Endothelial cell of umbilical vein (primary cell): ENCODE data around the gene PKP4. TPM values are rescaled to one million over a fixed set of nuclear protein-coding genes. Genes with fewer than 3 reads are reported as not detected.

Experiments used
- BruUV-seq: library from RNA; stranded (reverse); fragments of 400-500 nt; replicated peaks from 2 replicates; lab custom pipeline; 2021; lab: Mats Ljungman, UMichigan
- CTCF ChIA-PET: fragments of 300-600, 350-600 bp; sonication (Branson Sonifier 250); formaldehyde crosslinking; loops from one replicate; lab custom pipeline; 2021; ENCODE audit warnings: antibody characterized with exemption, inconsistent platforms; lab: Charles Lee
- POLR2A ChIA-PET: fragments of 300-600, 350-600 bp; sonication (Branson Sonifier 250); formaldehyde crosslinking; loops from one replicate; lab custom pipeline; 2021; ENCODE audit warnings: antibody characterized with exemption, inconsistent platforms; lab: Charles Lee
- DNase-seq: peaks from one replicate; pipeline ENCODE4 v3.0.0-alpha.2; 2011; ENCODE audit warnings: low read depth, low spot score
- FAIRE-seq: peaks from 2 replicates; lab custom pipeline; 2011; peaks lifted over from hg19 to GRCh38; lab: Jason Lieb, UNC
- H2AFZ ChIP-seq: 2 replicates; pipeline ENCODE4 v1.6.0; 2012; ENCODE audit warnings: low read depth, low read length, control low read depth, inconsistent platforms
- H3K27ac ChIP-seq: 2 replicates; pipeline ENCODE4 v1.5.1; 2011; ENCODE audit warnings: low read depth, mild to moderate bottlenecking, control low read depth, low read length, moderate library complexity; ENCODE audit not compliant: insufficient read depth
- H3K27me3 ChIP-seq, 2 experiments: 2 replicates each; pipeline versions ENCODE4 v1.6.0 to v1.6.1; 2011; ENCODE audit warnings: low read length in 2 of 2, mixed read lengths in 1 of 2; ENCODE audit not compliant: control insufficient read depth in 2 of 2, insufficient read depth in 2 of 2
- H3K36me3 ChIP-seq, 2 experiments: 2 replicates in 1 of 2; 3 replicates in 1 of 2; pipeline ENCODE4 v1.5.1; 2011; ENCODE audit warnings: low read length in 2 of 2, mild to moderate bottlenecking in 1 of 2, moderate library complexity in 1 of 2; ENCODE audit not compliant: control insufficient read depth in 2 of 2, insufficient read depth in 2 of 2; ENCODE audit errors: extremely low read depth in 1 of 2
- H3K4me1 ChIP-seq: 3 replicates; pipeline ENCODE4 v1.5.1; 2011; ENCODE audit warnings: mild to moderate bottlenecking, low read length; ENCODE audit not compliant: control insufficient read depth, insufficient read depth; ENCODE audit errors: extremely low read depth
- H3K4me2 ChIP-seq: 2 replicates; pipeline ENCODE4 v1.6.1; 2011; ENCODE audit warnings: low read length, control low read depth, mixed read lengths; ENCODE audit not compliant: insufficient read depth
- H3K4me3 ChIP-seq, 3 experiments: fragments of 200-600 bp in 1 of 3; sonication (generic), shearing (Covaris generic) in 1 of 3; replicated peaks in 1 of 3; 2 replicates each; pipeline ENCODE4 v1.5.1; 2011 to 2016; ENCODE audit warnings: control low read depth in 3 of 3, low read length in 3 of 3, mild to moderate bottlenecking in 2 of 3, inconsistent platforms in 1 of 3, low read depth in 1 of 3, moderate library complexity in 1 of 3; ENCODE audit not compliant: insufficient read depth in 1 of 3
- H3K79me2 ChIP-seq: 2 replicates; pipeline ENCODE4 v1.6.0; 2012; ENCODE audit warnings: low read length, inconsistent platforms; ENCODE audit not compliant: control insufficient read depth, insufficient read depth
- H3K9ac ChIP-seq: replicated peaks from 2 replicates; pipeline ENCODE3; 2011; ENCODE audit warnings: low read length, control low read depth; ENCODE audit not compliant: insufficient read depth; ENCODE audit errors: extremely low read depth
- H3K9me1 ChIP-seq: replicated peaks from 3 replicates; pipeline ENCODE4 v1.6.0; 2011; ENCODE audit warnings: mild to moderate bottlenecking, low read length; ENCODE audit not compliant: control insufficient read depth, insufficient read depth; ENCODE audit errors: extremely low read depth
- H3K9me3 ChIP-seq: replicated peaks from 2 replicates; pipeline ENCODE4 v1.5.1; 2012; ENCODE audit warnings: low read length, inconsistent platforms; ENCODE audit not compliant: control insufficient read depth, insufficient read depth
- H4K20me1 ChIP-seq: replicated peaks from 2 replicates; pipeline ENCODE3; 2011; ENCODE audit warnings: mild to moderate bottlenecking, low read length; ENCODE audit not compliant: control insufficient read depth, insufficient read depth; ENCODE audit errors: extremely low read depth
- CTCF ChIP-seq, 2 donors: IDR thresholded peaks; 1 replicate in 1 of 2; 2 replicates in 1 of 2; pipeline ENCODE4 v1.5.1; 2011; ENCODE audit warnings: low read length in 2 of 2, mild to moderate bottlenecking in 2 of 2, moderate library complexity in 2 of 2, control low read depth in 1 of 2, inconsistent platforms in 1 of 2, low read depth in 1 of 2; ENCODE audit not compliant: insufficient read depth in 1 of 2; ENCODE audit errors: extremely low read depth in 1 of 2
- EZH2 ChIP-seq: IDR thresholded peaks from 2 replicates; pipeline ENCODE4 v1.6.1; 2012; ENCODE audit warnings: borderline replicate concordance, low read depth, mild to moderate bottlenecking, moderate library complexity, low read length, inconsistent platforms; ENCODE audit not compliant: severe bottlenecking
- FOS ChIP-seq: IDR thresholded peaks from 2 replicates; pipeline ENCODE4 v1.6.1; 2011; ENCODE audit warnings: mild to moderate bottlenecking, low read length, moderate library complexity, borderline replicate concordance; ENCODE audit not compliant: insufficient read depth
- GATA2 ChIP-seq: IDR thresholded peaks from 2 replicates; pipeline ENCODE4 v1.7.0; 2011; ENCODE audit warnings: low read depth, mild to moderate bottlenecking, moderate library complexity, mixed read lengths, low read length; ENCODE audit not compliant: insufficient read length, insufficient read depth
- JUN ChIP-seq: IDR thresholded peaks from 2 replicates; pipeline ENCODE4 v1.6.1; 2011; ENCODE audit warnings: borderline replicate concordance, low read depth; ENCODE audit not compliant: insufficient read length, insufficient read depth
- MAX ChIP-seq: IDR thresholded peaks from 2 replicates; pipeline ENCODE4 v1.6.1; 2011; ENCODE audit not compliant: insufficient read depth, insufficient read length
- MYC ChIP-seq: IDR thresholded peaks from one replicate; pipeline ENCODE4 v1.6.1; 2011; ENCODE audit warnings: mild to moderate bottlenecking, low read depth, low read length
- POLR2A ChIP-seq: IDR thresholded peaks from 2 replicates; pipeline ENCODE4 v1.6.1; 2012; ENCODE audit warnings: low read depth, mild to moderate bottlenecking, control low read depth, low read length
- POLR2AphosphoS5 ChIP-seq: IDR thresholded peaks from 2 replicates; pipeline ENCODE4 v1.6.1; 2012; ENCODE audit warnings: low read depth, mild to moderate bottlenecking, control low read depth, low read length, moderate library complexity; ENCODE audit not compliant: insufficient read depth
- dilution Hi-C: fragments of 300-500 bp; cut with MboI; formaldehyde crosslinking; loops from one replicate; pipeline ENCODE4 v1.15.0; 2019; ENCODE audit warnings: low sequenced_read_pairs; ENCODE audit not compliant: extremely low pct_ligation_motif_present
- intact Hi-C: fragments of 100-400 bp; cut with micrococcal nuclease; formaldehyde crosslinking; loops from one replicate; pipeline ENCODE4 v1.10.0; 2022
- polyA plus RNA-seq, 4 experiments: library from polyadenylated mRNA; depleted of rRNA in 3 of 4; stranded (reverse) in 3 of 4; unstranded in 1 of 4; fragments of >200 nt; gene quantifications; 2 replicates each; pipeline versions ENCODE4 v1.2.1 to v1.2.3, GENCODE V29; 2011 to 2012; ENCODE audit warnings: missing spikeins in 1 of 4
- total RNA-seq: library from RNA; stranded (reverse); gene quantifications from 2 replicates; pipeline ENCODE4 v1.2.3, GENCODE V29; 2021

The PKP4 gene
- total and polyA plus RNA-seq, 2 donors (not counting 3 experiments of a cell fraction or from before 2014, with no cell fraction given) = 35.4 to 68.5 TPM

GRCh38 chr2:158650646-158651357 lies 194.1 kb downstream of the PKP4 start:
- DNase-seq (no peak), FAIRE-seq (no peak)
- no peaks in the 10 kb centered on the region for H3K79me2 ChIP-seq
- dilution Hi-C loops = no loop called here
- no peak overlapping the region for H2AFZ ChIP-seq
- no peaks in the 10 kb centered on the region for H3K9me3 ChIP-seq
- no peaks in the 10 kb centered on the region for H4K20me1 ChIP-seq
- BruUV-seq = no TSS peak
- H3K4me3 ChIP-seq = no peak overlapping the region
- CTCF ChIA-PET = interaction anchor here (1.3 kb wide), 1 partner anchor 95 kb away, joined by 4 read pairs; no protein-coding TSS in a partner anchor
- no peaks in the 10 kb centered on the region for H3K9me1 ChIP-seq
- POLR2A ChIA-PET = no interaction called here
- no peak for TF ChIP-seq GATA2
- no peak for TF ChIP-seq MYC
- TF ChIP-seq POLR2A = no peak
- TF ChIP-seq FOS = no peak
- no peak for TF ChIP-seq EZH2
- TF ChIP-seq MAX = no peak
- TF ChIP-seq JUN = no peak
- no peak for TF ChIP-seq CTCF (IDR thresholded peaks at IDR 0.05; ENCODE audit: extremely low read depth in 1 of 2, insufficient read depth in 1 of 2, low read depth in 1 of 2, low read length in 2 of 2)
- TF ChIP-seq POLR2AphosphoS5 = no peak
- H3K27me3 ChIP-seq = no peaks in the 10 kb centered on the region
- H3K4me2 ChIP-seq = no peak overlapping the region
- H3K9ac ChIP-seq = no peak overlapping the region
- intact Hi-C loops = no loop called here
- H3K36me3 ChIP-seq = peaks cover 0 to 5% of the 10 kb centered on the region in 2 experiments
- H3K27ac ChIP-seq = no peak overlapping the region
- no peaks in the 10 kb centered on the region for H3K4me1 ChIP-seq
